ENCODE data around the gene NTF3.

The NTF3 gene

GRCh38 chr12:5433081-5433844, 1.4 kb downstream of the NTF3 start:
- DNase-seq, result no peak

GRCh38 chr12:5433845-5434646, 2.1 kb downstream of the NTF3 start:
- DNase-seq, result no peak

- DNase-seq, result no peak
Measured at GRCh38 chr12:5434647-5435560, 3.0 kb downstream of the NTF3 start.

- DNase-seq, result no peak
Measured at GRCh38 chr12:5437182-5437583, 5.3 kb downstream of the NTF3 start.

GRCh38 chr12:5437589-5437988, 5.7 kb downstream of the NTF3 start:
- DNase-seq, result no peak

- no peak for DNase-seq
Measured at GRCh38 chr12:5438671-5439200, 6.8 kb downstream of the NTF3 start.

- no peak for DNase-seq
Measured at GRCh38 chr12:5439371-5439771, 7.5 kb downstream of the NTF3 start.

- DNase-seq, result no peak
Measured at GRCh38 chr12:5439788-5440300, 7.9 kb downstream of the NTF3 start.

GRCh38 chr12:5440978-5441377, 9.1 kb downstream of the NTF3 start:
- DNase-seq, result no peak

- no peak for DNase-seq
Measured at GRCh38 chr12:5441497-5442236, 9.8 kb downstream of the NTF3 start.

- DNase-seq, result no peak
Measured at GRCh38 chr12:5442251-5443006, 10.5 kb downstream of the NTF3 start.

GRCh38 chr12:5444520-5444919, 12.6 kb downstream of the NTF3 start:
- no peak for DNase-seq

- DNase-seq, result no peak
Measured at GRCh38 chr12:5447320-5447719, 15.4 kb downstream of the NTF3 start.

GRCh38 chr12:5451251-5451650, 19.3 kb downstream of the NTF3 start:
- DNase-seq, result no peak

GRCh38 chr12:5452569-5452968, 20.7 kb downstream of the NTF3 start:
- DNase-seq, result no peak

GRCh38 chr12:5453466-5453865, 21.6 kb downstream of the NTF3 start:
- DNase-seq, result no peak

GRCh38 chr12:5455045-5455444, 23.1 kb downstream of the NTF3 start:
- no peak for DNase-seq

- no peak for DNase-seq
Measured at GRCh38 chr12:5456030-5456429, 24.1 kb downstream of the NTF3 start.

- no peak for DNase-seq
Measured at GRCh38 chr12:5456906-5457305, 25.0 kb downstream of the NTF3 start.

- DNase-seq, result no peak
Measured at GRCh38 chr12:5458229-5459050, 26.5 kb downstream of the NTF3 start.

All from activated T-cell treated with anti-CD3 and anti-CD28 coated beads, Interleukin-2, amount 50 U/mL, for 1 hour (primary cell).